ENCODE measurements around the gene TFIP11.

Gene TFIP11

GRCh38 chr22:26502688-26503561 lies 9.3 kb downstream of the TFIP11 start:
- DNase-seq = peak; percentile 43

GRCh38 chr22:26501996-26502395 lies 10.3 kb downstream of the TFIP11 start:
- no peak for DNase-seq

- no peak for DNase-seq
Measured at GRCh38 chr22:26499188-26499703, 13.0 kb downstream of the TFIP11 start.

GRCh38 chr22:26496456-26496855 lies 15.8 kb downstream of the TFIP11 start:
- DNase-seq = no peak

GRCh38 chr22:26494506-26494905 lies 17.8 kb downstream of the TFIP11 start:
- DNase-seq = no peak

GRCh38 chr22:26492220-26492619 lies 20.1 kb downstream of the TFIP11 start:
- DNase-seq = no peak

- no peak for DNase-seq
Measured at GRCh38 chr22:26489447-26490036, 22.7 kb downstream of the TFIP11 start.

- no peak for DNase-seq
Measured at GRCh38 chr22:26487996-26488395, 24.3 kb downstream of the TFIP11 start.

- no peak for DNase-seq
Measured at GRCh38 chr22:26486394-26486793, 25.9 kb downstream of the TFIP11 start.

- DNase-seq = no peak
Measured at GRCh38 chr22:26485806-26486390, 26.4 kb downstream of the TFIP11 start.

GRCh38 chr22:26485013-26485412 lies 27.3 kb downstream of the TFIP11 start:
- DNase-seq = no peak

GRCh38 chr22:26484360-26484706 lies 27.9 kb downstream of the TFIP11 start:
- no peak for DNase-seq

GRCh38 chr22:26483439-26484359 lies 28.6 kb downstream of the TFIP11 start, which contains the start of the genes HPS4 and SRRD:
TSS of gene HPS4 (minus strand) at chr22:26483783. CDS start at chr22:26481762, 2,021 bp downstream.
TSS of gene SRRD (plus strand) at chr22:26483877. CDS start at chr22:26483891, 14 bp downstream.
- DNase-seq = peak; percentile 90

- no peak for DNase-seq
Measured at GRCh38 chr22:26483043-26483438, 29.2 kb downstream of the TFIP11 start.

GRCh38 chr22:26482161-26482560 lies 30.1 kb downstream of the TFIP11 start:
- no peak for DNase-seq

GRCh38 chr22:26481694-26482093 lies 30.6 kb downstream of the TFIP11 start:
- no peak for DNase-seq

GRCh38 chr22:26481112-26481693 lies 31.1 kb downstream of the TFIP11 start:
- DNase-seq = no peak

GRCh38 chr22:26480611-26480932 lies 31.7 kb downstream of the TFIP11 start:
- DNase-seq = no peak

GRCh38 chr22:26479792-26480610 lies 32.3 kb downstream of the TFIP11 start:
- no peak for DNase-seq

GRCh38 chr22:26479043-26479791 lies 33.1 kb downstream of the TFIP11 start:
- no peak for DNase-seq

- no peak for DNase-seq
Measured at GRCh38 chr22:26477341-26477731, 34.9 kb downstream of the TFIP11 start.
